ENCODE measurements around the gene LRRC75B.
"Not testable (repeated sequence)": the region's sequence is repeated elsewhere in the genome, so short reads cannot be mapped to it uniquely, and the experiment has no call there.

Gene LRRC75B

GRCh38 chr22:24554313-24555164 is 38.3 kb downstream of the LRRC75B start, which contains the start of gene GUCD1:
TSS of gene GUCD1 (minus strand) at chr22:24555138. CDS start at chr22:24554991, 147 bp downstream.
- DNase-seq (ENCODE audit: low read depth), result peak; percentile 6

GRCh38 chr22:24553597-24554312 is 39.1 kb downstream of the LRRC75B start:
- no peak for DNase-seq (ENCODE audit: low read depth)

- DNase-seq (ENCODE audit: low read depth), result not testable (repeated sequence)
Measured at GRCh38 chr22:24552503-24553286, 40.2 kb downstream of the LRRC75B start.

- DNase-seq (ENCODE audit: low read depth), result no peak
Measured at GRCh38 chr22:24550902-24551435, 41.9 kb downstream of the LRRC75B start.

- DNase-seq (ENCODE audit: low read depth), result no peak
Measured at GRCh38 chr22:24550028-24550901, 42.6 kb downstream of the LRRC75B start.

GRCh38 chr22:24548812-24549211 is 44.1 kb downstream of the LRRC75B start:
- DNase-seq (ENCODE audit: low read depth), result no peak

- DNase-seq (ENCODE audit: low read depth), result no peak
Measured at GRCh38 chr22:24543679-24544243, 49.1 kb downstream of the LRRC75B start.

GRCh38 chr22:24543185-24543601 is 49.7 kb downstream of the LRRC75B start:
- DNase-seq (ENCODE audit: low read depth), result no peak

- DNase-seq (ENCODE audit: low read depth), result no peak
Measured at GRCh38 chr22:24542641-24543040, 50.2 kb downstream of the LRRC75B start.

- no peak for DNase-seq (ENCODE audit: low read depth)
Measured at GRCh38 chr22:24541681-24542515, 51.0 kb downstream of the LRRC75B start.

- DNase-seq (ENCODE audit: low read depth), result no peak
Measured at GRCh38 chr22:24540470-24540869, 52.4 kb downstream of the LRRC75B start.

GRCh38 chr22:24536089-24536488 is 56.8 kb downstream of the LRRC75B start:
- no peak for DNase-seq (ENCODE audit: low read depth)
